ENCODE data around the gene FAM171A1. TPM values are rescaled to one million over a fixed set of nuclear protein-coding genes. Genes with fewer than 3 reads are reported as not detected.
"Not testable (repeated sequence)": the region's sequence is repeated elsewhere in the genome, so short reads cannot be mapped to it uniquely, and the experiment has no call there.

The FAM171A1 gene
- total RNA-seq, 1 donor from 2014 or later = 51.9 TPM

DNA sequence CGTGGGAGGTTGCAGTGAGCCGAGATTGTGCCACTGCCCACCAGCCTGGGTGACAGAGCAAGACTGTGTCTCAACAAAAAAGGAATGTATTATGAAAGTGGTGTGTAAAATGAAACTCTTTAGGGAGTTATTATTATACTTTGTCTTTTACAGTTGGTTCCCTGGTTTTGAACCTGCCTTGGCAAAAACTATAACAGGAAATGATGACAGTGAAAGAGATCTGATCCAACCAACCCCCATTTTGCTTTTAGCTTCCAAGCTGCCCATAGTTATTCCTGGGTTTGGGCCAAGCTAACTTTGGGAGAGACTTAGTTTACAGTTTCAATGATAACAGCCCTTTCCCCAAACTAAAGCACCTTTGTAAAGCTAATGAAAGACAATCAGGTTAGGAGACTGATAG is 168.4 kb downstream of the FAM171A1 start:
- peaks cover 3% of the 10 kb centered on the region for H3K36me3 Mint-ChIP-seq (ENCODE audit: low read depth, unreplicated experiment)
- H3K4me1 Mint-ChIP-seq (ENCODE audit: low read depth, unreplicated experiment) = peaks cover 43% of the 10 kb centered on the region
- H3K4me2 ChIP-seq (ENCODE audit: low read length) = peak overlapping the region; percentile 77
- peaks cover 44% of the 10 kb centered on the region for H3K4me1 ChIP-seq (ENCODE audit: insufficient read depth, low read length)
- peak overlapping the region; percentile 99 for H3K27ac Mint-ChIP-seq (ENCODE audit: unreplicated experiment)
- TF ChIP-seq EZH2 (IDR thresholded peaks at IDR 0.05; ENCODE audit: insufficient read depth, low read length) = no peak
- TF ChIP-seq, protein P1, sequence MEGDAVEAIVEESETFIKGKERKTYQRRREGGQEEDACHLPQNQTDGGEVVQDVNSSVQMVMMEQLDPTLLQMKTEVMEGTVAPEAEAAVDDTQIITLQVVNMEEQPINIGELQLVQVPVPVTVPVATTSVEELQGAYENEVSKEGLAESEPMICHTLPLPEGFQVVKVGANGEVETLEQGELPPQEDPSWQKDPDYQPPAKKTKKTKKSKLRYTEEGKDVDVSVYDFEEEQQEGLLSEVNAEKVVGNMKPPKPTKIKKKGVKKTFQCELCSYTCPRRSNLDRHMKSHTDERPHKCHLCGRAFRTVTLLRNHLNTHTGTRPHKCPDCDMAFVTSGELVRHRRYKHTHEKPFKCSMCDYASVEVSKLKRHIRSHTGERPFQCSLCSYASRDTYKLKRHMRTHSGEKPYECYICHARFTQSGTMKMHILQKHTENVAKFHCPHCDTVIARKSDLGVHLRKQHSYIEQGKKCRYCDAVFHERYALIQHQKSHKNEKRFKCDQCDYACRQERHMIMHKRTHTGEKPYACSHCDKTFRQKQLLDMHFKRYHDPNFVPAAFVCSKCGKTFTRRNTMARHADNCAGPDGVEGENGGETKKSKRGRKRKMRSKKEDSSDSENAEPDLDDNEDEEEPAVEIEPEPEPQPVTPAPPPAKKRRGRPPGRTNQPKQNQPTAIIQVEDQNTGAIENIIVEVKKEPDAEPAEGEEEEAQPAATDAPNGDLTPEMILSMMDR (IDR thresholded peaks at IDR 0.05; ENCODE audit: insufficient read depth, low read depth, low read length) = no peak
- no peaks in the 10 kb centered on the region for H3K79me2 ChIP-seq (ENCODE audit: insufficient read depth, low read length)
- H3K9me3 Mint-ChIP-seq (ENCODE audit: unreplicated experiment) = no peaks in the 10 kb centered on the region
- DNase-seq (ENCODE audit: low read depth) = no peak
- H2AFZ ChIP-seq (ENCODE audit: low read depth, low read length) = no peak overlapping the region
- H3K36me3 ChIP-seq (ENCODE audit: insufficient read depth, low read length) = no peaks in the 10 kb centered on the region
- H3K9ac ChIP-seq (ENCODE audit: low read length) = peak overlapping the region; percentile 74
- no peaks in the 10 kb centered on the region for H3K27me3 Mint-ChIP-seq (ENCODE audit: low read depth, unreplicated experiment)
- H3K27me3 ChIP-seq (ENCODE audit: insufficient read depth, low read length) = no peaks in the 10 kb centered on the region
- no peak overlapping the region for H3K4me3 Mint-ChIP-seq (ENCODE audit: unreplicated experiment)
- H3K27ac ChIP-seq (ENCODE audit: low read depth, low read length) = peak overlapping the region; percentile 90
- H3K4me3 ChIP-seq (ENCODE audit: insufficient read depth, low read depth, low read length) = no peak overlapping the region
- no peaks in the 10 kb centered on the region for H3K9me3 ChIP-seq (ENCODE audit: insufficient read depth, low read depth, low read length)
- FAIRE-seq = no peak
- no peaks in the 10 kb centered on the region for H4K20me1 ChIP-seq (ENCODE audit: insufficient read depth, low read length)

DNA sequence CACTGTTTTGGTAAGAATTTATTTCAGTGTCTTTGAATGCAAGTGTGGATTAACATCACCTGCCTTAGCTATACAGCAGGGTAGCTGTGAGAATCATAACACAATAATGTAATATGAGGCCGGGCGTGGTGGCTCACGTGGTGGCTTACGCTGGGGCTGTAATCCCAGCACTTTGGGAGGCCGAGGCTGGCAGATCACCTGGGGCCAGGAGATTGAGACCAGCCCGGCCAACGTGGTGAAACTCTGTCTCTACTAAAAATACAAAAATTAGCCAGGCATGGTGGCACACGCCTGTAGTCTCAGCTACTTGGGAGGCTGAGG is 168.8 kb downstream of the FAM171A1 start:
- not testable (repeated sequence) for H3K36me3 ChIP-seq (ENCODE audit: insufficient read depth, low read length); H2AFZ ChIP-seq (ENCODE audit: low read depth, low read length); DNase-seq (ENCODE audit: low read depth); FAIRE-seq; H3K27me3 Mint-ChIP-seq (ENCODE audit: low read depth, unreplicated experiment); H3K4me3 Mint-ChIP-seq (ENCODE audit: unreplicated experiment); H3K36me3 Mint-ChIP-seq (ENCODE audit: low read depth, unreplicated experiment); H3K9me3 ChIP-seq (ENCODE audit: insufficient read depth, low read depth, low read length); H3K79me2 ChIP-seq (ENCODE audit: insufficient read depth, low read length); H3K9me3 Mint-ChIP-seq (ENCODE audit: unreplicated experiment); H4K20me1 ChIP-seq (ENCODE audit: insufficient read depth, low read length); H3K27me3 ChIP-seq (ENCODE audit: insufficient read depth, low read length)
- H3K4me1 ChIP-seq (ENCODE audit: insufficient read depth, low read length) = peaks cover 47% of the 10 kb centered on the region
- peak overlapping the region; percentile 90 for H3K27ac ChIP-seq (ENCODE audit: low read depth, low read length)
- peak overlapping the region; percentile 74 for H3K9ac ChIP-seq (ENCODE audit: low read length)
- H3K4me3 ChIP-seq (ENCODE audit: insufficient read depth, low read depth, low read length) = peak overlapping the region; percentile 14
- H3K4me2 ChIP-seq (ENCODE audit: low read length) = peak overlapping the region; percentile 77
- peak overlapping the region; percentile 99 for H3K27ac Mint-ChIP-seq (ENCODE audit: unreplicated experiment)
- H3K4me1 Mint-ChIP-seq (ENCODE audit: low read depth, unreplicated experiment) = peaks cover 46% of the 10 kb centered on the region

DNA sequence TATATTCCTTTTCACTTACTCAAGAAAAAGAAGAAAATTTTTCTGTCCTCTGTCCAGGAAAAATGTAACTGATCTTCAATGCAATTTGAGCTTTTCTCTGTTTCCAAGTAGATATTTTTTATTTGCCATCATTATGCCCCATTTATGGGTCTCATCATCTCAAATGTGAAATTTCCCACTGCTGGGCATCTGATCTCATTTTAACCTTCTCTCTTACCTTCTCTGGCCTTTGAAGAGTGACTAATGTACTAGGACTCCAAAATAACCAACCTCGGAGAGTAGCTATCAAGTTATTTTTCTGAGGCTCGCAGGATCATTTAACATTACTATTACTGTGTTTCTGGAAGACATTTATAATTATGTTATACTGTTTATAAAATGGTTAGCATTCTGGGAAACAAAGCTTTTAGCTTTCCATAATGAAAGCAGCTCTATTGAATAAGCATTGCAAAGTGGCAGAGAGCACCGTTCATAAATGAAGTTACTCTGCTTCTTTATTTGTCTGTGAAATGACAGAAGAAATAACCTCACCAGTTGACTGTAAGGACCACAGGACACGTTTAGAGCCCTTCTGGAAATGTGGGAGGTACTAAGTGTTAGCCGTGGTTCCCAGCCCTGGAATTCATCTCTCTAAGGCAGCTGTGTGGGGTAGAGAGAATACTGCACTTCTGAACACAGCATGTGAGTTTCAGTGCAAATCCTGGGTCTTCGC is 169.3 kb downstream of the FAM171A1 start:
- peak overlapping the region; percentile 72 for H3K4me3 Mint-ChIP-seq (ENCODE audit: unreplicated experiment)
- H3K27me3 Mint-ChIP-seq (ENCODE audit: low read depth, unreplicated experiment) = no peaks in the 10 kb centered on the region
- no peaks in the 10 kb centered on the region for H3K9me3 ChIP-seq (ENCODE audit: insufficient read depth, low read depth, low read length)
- H3K4me2 ChIP-seq (ENCODE audit: low read length) = peak overlapping the region; percentile 77
- H3K4me1 Mint-ChIP-seq (ENCODE audit: low read depth, unreplicated experiment) = peaks cover 51% of the 10 kb centered on the region
- peak; percentile 73 for DNase-seq (ENCODE audit: low read depth)
- H4K20me1 ChIP-seq (ENCODE audit: insufficient read depth, low read length) = no peaks in the 10 kb centered on the region
- peak overlapping the region; percentile 74 for H3K9ac ChIP-seq (ENCODE audit: low read length)
- no peak overlapping the region for H2AFZ ChIP-seq (ENCODE audit: low read depth, low read length)
- peaks cover 52% of the 10 kb centered on the region for H3K4me1 ChIP-seq (ENCODE audit: insufficient read depth, low read length)
- no peaks in the 10 kb centered on the region for H3K9me3 Mint-ChIP-seq (ENCODE audit: unreplicated experiment)
- H3K36me3 Mint-ChIP-seq (ENCODE audit: low read depth, unreplicated experiment) = peaks cover 3% of the 10 kb centered on the region
- TF ChIP-seq, protein P1 (IDR thresholded peaks at IDR 0.05; ENCODE audit: insufficient read depth, low read depth, low read length) = no peak
- no peak for TF ChIP-seq EZH2 (IDR thresholded peaks at IDR 0.05; ENCODE audit: insufficient read depth, low read length)
- FAIRE-seq = peak; percentile 45
- peak overlapping the region; percentile 90 for H3K27ac ChIP-seq (ENCODE audit: low read depth, low read length)
- peak overlapping the region; percentile 14 for H3K4me3 ChIP-seq (ENCODE audit: insufficient read depth, low read depth, low read length)
- H3K36me3 ChIP-seq (ENCODE audit: insufficient read depth, low read length) = no peaks in the 10 kb centered on the region
- H3K27ac Mint-ChIP-seq (ENCODE audit: unreplicated experiment) = peak overlapping the region; percentile 99
- no peaks in the 10 kb centered on the region for H3K79me2 ChIP-seq (ENCODE audit: insufficient read depth, low read length)
- H3K27me3 ChIP-seq (ENCODE audit: insufficient read depth, low read length) = no peaks in the 10 kb centered on the region

Data from astrocyte (in vitro differentiated cells and primary cell).